Right atrium auricular region (tissue), 2 donors: Measurements from ENCODE around the gene FAM221A. TPM values are rescaled to one million over a fixed set of nuclear protein-coding genes. Genes with fewer than 3 reads are reported as not detected.

ENCODE experiments used
- DNase-seq: peaks from one replicate; pipeline ENCODE4 v3.0.0-alpha.2; 2019; ENCODE audit warnings: low spot score
- H3K27ac ChIP-seq, 2 donors: fragments of 200-600 bp; sonication (generic); 1 replicate in 1 of 2; 2 replicates in 1 of 2; pipeline ENCODE4 v1.5.1; 2016 to 2019
- H3K27me3 ChIP-seq, 2 donors: fragments of 200-600 bp; sonication (generic); one replicate each; pipeline versions ENCODE4 v1.5.1 to v1.6.0; 2017 to 2019
- H3K36me3 ChIP-seq: fragments of 200-600 bp; sonication (generic); one replicate; pipeline ENCODE4 v1.5.1; 2016
- H3K4me1 ChIP-seq, 2 donors: fragments of 200-600 bp; sonication (generic); one replicate each; pipeline versions ENCODE4 v1.5.1 to v1.6.0; 2017 to 2019
- H3K4me3 ChIP-seq, 2 donors: fragments of 200-600 bp; sonication (generic); 1 replicate in 1 of 2; 2 replicates in 1 of 2; pipeline ENCODE4 v1.5.1; 2017 to 2019; ENCODE audit warnings: mild to moderate bottlenecking in 1 of 2, moderate library complexity in 1 of 2
- H3K9me3 ChIP-seq, 2 donors: fragments of 200-600 bp; sonication (generic); one replicate each; pipeline ENCODE4 v1.5.1; 2019
- CTCF ChIP-seq, 2 donors: fragments of 200-600 bp; sonication (generic); IDR thresholded peaks; one replicate each; pipeline ENCODE4 v1.5.1; 2019; ENCODE audit warnings: antibody characterized with exemption in 2 of 2
- total RNA-seq, 2 donors: library from RNA; depleted of rRNA; stranded (reverse); fragments of >200 nt; gene quantifications; one replicate each; pipeline ENCODE4 v1.1.0, GENCODE V29; 2016

The FAM221A gene
- total RNA-seq, 2 donors from 2014 or later = 5.5 to 6.5 TPM

- no peak for TF ChIP-seq CTCF (IDR thresholded peaks at IDR 0.05)
- Histone ChIP-seq H3K4me1 (no peaks in the 10 kb centered on the region), H3K4me3 (no peak overlapping the region), H3K27me3 (no peaks in the 10 kb centered on the region), H3K9me3 (peaks cover 6 to 22% of the 10 kb centered on the region in 2 donors), H3K27ac (no peak overlapping the region), H3K36me3 (no peaks in the 10 kb centered on the region)
- DNase-seq = no peak
Measured at GRCh38 chr7:23655433-23655832, 24.6 kb upstream of the FAM221A start.

- H3K36me3 ChIP-seq = no peaks in the 10 kb centered on the region
- H3K4me3 ChIP-seq = no peak overlapping the region
- H3K9me3 ChIP-seq = peaks cover 0 to 9% of the 10 kb centered on the region in 2 donors
- no peaks in the 10 kb centered on the region for H3K27me3 ChIP-seq
- no peak for DNase-seq
- H3K27ac ChIP-seq = no peak overlapping the region
- H3K4me1 ChIP-seq = no peaks in the 10 kb centered on the region
- no peak for TF ChIP-seq CTCF (IDR thresholded peaks at IDR 0.05)
Measured at GRCh38 chr7:23658831-23659427, 21.1 kb upstream of the FAM221A start.

GRCh38 chr7:23661385-23661784, 18.6 kb upstream of the FAM221A start:
- no peaks in the 10 kb centered on the region for H3K9me3 ChIP-seq
- TF ChIP-seq CTCF (IDR thresholded peaks at IDR 0.05) = no peak
- H3K27ac ChIP-seq = no peak overlapping the region
- H3K4me1 ChIP-seq = no peaks in the 10 kb centered on the region
- no peaks in the 10 kb centered on the region for H3K36me3 ChIP-seq
- no peaks in the 10 kb centered on the region for H3K27me3 ChIP-seq
- no peak for DNase-seq
- H3K4me3 ChIP-seq = no peak overlapping the region

GRCh38 chr7:23662124-23662983, 17.6 kb upstream of the FAM221A start:
- TF ChIP-seq CTCF (IDR thresholded peaks at IDR 0.05) = no peak
- no peak overlapping the region for H3K4me3 ChIP-seq
- H3K9me3 ChIP-seq = no peaks in the 10 kb centered on the region
- H3K4me1 ChIP-seq = no peaks in the 10 kb centered on the region
- H3K27ac ChIP-seq = no peak overlapping the region
- no peaks in the 10 kb centered on the region for H3K27me3 ChIP-seq
- no peak for DNase-seq
- H3K36me3 ChIP-seq = no peaks in the 10 kb centered on the region

- Histone ChIP-seq H3K4me1 (no peaks in the 10 kb centered on the region), H3K27ac (no peak overlapping the region), H3K27me3 (no peaks in the 10 kb centered on the region), H3K36me3 (no peaks in the 10 kb centered on the region), H3K9me3 (no peaks in the 10 kb centered on the region), H3K4me3 (no peak overlapping the region)
- DNase-seq = no peak
- no peak for TF ChIP-seq CTCF (IDR thresholded peaks at IDR 0.05)
Measured at GRCh38 chr7:23662984-23663313, 17.1 kb upstream of the FAM221A start.
